Kidney epithelial cell (primary cell): ENCODE results near the gene CPLANE2. TPM values are rescaled to one million over a fixed set of nuclear protein-coding genes. Genes with fewer than 3 reads are reported as not detected.
A peak's percentile ranks its signal among the peaks of the same experiment; 100 is the strongest.

Experiments used
- DNase-seq: peaks from one replicate; pipeline ENCODE4 v3.0.0-alpha.2; 2010; ENCODE audit warnings: low read depth
- H3K27me3 ChIP-seq: 2 replicates; pipeline ENCODE4 v1.6.0; 2011; ENCODE audit warnings: low read length; ENCODE audit not compliant: control insufficient read depth, insufficient read depth
- H3K36me3 ChIP-seq: 2 replicates; pipeline ENCODE4 v1.5.1; 2011; ENCODE audit warnings: low read length; ENCODE audit not compliant: control insufficient read depth, insufficient read depth
- H3K4me3 ChIP-seq: 2 replicates; pipeline ENCODE4 v1.5.1; 2011; ENCODE audit warnings: low read depth, mild to moderate bottlenecking, control low read depth, low read length
- total RNA-seq: library from RNA; depleted of rRNA; stranded (reverse); fragments of >200 nt; gene quantifications from 2 replicates; pipeline ENCODE4 v1.2.3, GENCODE V29; 2015
- TF ChIP-seq, protein P1 (sequence below): IDR thresholded peaks from 2 replicates; pipeline ENCODE4 v1.5.1; 2011; ENCODE audit warnings: mild to moderate bottlenecking, moderate library complexity, low read length, control low read depth, inconsistent platforms; ENCODE audit not compliant: insufficient read depth, poor library complexity, severe bottlenecking

Gene CPLANE2
- total RNA-seq, 1 donor from 2014 or later = 3.5 TPM

- TF ChIP-seq, protein P1, sequence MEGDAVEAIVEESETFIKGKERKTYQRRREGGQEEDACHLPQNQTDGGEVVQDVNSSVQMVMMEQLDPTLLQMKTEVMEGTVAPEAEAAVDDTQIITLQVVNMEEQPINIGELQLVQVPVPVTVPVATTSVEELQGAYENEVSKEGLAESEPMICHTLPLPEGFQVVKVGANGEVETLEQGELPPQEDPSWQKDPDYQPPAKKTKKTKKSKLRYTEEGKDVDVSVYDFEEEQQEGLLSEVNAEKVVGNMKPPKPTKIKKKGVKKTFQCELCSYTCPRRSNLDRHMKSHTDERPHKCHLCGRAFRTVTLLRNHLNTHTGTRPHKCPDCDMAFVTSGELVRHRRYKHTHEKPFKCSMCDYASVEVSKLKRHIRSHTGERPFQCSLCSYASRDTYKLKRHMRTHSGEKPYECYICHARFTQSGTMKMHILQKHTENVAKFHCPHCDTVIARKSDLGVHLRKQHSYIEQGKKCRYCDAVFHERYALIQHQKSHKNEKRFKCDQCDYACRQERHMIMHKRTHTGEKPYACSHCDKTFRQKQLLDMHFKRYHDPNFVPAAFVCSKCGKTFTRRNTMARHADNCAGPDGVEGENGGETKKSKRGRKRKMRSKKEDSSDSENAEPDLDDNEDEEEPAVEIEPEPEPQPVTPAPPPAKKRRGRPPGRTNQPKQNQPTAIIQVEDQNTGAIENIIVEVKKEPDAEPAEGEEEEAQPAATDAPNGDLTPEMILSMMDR = no peak
- Histone ChIP-seq H3K4me3 (no peak overlapping the region), H3K27me3 (no peaks in the 10 kb centered on the region), H3K36me3 (no peaks in the 10 kb centered on the region)
- no peak for DNase-seq
Observed at GRCh38 chr1:16252912-16253311, 15.9 kb upstream of the CPLANE2 start.

- no peaks in the 10 kb centered on the region for H3K27me3 ChIP-seq
- H3K4me3 ChIP-seq = no peak overlapping the region
- peaks cover 2% of the 10 kb centered on the region for H3K36me3 ChIP-seq
- no peak for DNase-seq
- TF ChIP-seq, protein P1 = no peak
Observed at GRCh38 chr1:16251381-16251780, 14.4 kb upstream of the CPLANE2 start.

DNA sequence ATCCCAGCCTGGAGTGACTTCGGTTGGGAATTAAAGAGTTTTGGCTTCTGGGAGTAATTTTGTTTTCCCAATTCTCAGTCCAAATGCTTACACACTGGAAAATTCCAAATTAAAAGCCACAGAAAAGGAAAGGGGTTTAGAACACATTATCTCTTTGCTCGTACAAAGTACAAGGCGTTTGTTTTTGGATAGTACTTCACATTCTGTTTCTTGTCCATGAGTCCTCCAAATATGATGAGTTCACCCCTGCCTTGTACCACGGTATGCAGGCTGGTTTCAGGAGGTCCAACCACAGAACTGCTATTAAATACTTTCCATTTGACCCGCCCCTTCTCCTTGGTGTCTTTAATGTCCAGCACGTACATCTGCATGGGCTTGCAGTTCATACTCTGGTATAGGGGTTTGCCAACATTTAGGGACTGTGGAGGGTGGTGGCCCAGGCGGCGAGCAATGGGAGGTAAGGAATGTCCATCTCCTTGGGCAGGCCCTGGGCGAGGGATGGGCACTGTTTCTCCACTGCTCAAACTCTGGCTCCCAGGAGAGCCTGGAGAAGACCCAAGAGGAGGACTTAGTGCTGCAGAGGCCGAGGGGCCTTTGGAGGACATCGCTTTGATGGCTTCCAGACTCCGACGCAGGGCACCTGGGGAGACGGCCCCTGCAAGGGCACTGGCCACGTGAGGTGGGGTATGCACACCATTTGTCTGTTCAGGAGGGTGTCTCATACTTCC is 13.7 kb upstream of the CPLANE2 start:
- H3K36me3 ChIP-seq = peaks cover 2% of the 10 kb centered on the region
- no peak overlapping the region for H3K4me3 ChIP-seq
- TF ChIP-seq, protein P1 = no peak
- DNase-seq = no peak
- H3K27me3 ChIP-seq = no peaks in the 10 kb centered on the region

DNA sequence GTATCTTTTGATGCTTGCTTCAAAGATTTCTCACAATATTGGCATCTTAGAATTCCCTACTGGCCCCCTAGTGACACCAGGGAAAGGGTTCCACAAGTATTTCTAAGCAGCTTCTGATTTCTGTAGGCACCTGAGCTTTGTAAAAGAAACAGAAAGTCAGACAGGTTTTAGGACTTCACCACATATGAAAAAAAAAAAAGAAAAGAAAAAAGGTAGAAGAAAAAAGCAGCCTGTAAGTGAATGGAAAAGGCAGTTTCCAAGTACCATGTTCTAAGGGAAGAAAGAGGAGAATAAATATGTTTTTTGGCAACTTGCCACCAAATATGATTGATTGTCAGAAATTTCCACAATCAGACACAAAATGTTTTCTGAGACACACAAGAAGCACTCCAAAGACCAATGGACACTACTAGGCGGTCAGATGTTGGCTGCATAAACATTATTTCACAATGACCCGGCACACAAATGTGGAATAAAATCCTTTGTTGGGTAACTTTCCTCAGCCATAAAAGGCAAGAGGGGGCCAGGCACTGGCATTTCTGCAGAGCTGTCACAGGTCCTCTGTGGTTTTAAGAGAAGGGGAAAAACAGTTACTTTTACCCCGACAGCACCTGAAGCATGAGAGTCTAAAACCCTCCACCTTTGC is 12.7 kb upstream of the CPLANE2 start:
- no peaks in the 10 kb centered on the region for H3K27me3 ChIP-seq
- no peak overlapping the region for H3K4me3 ChIP-seq
- DNase-seq = no peak
- H3K36me3 ChIP-seq = peaks cover 2% of the 10 kb centered on the region
- TF ChIP-seq, protein P1 = no peak

- Histone ChIP-seq H3K36me3 (peaks cover 2% of the 10 kb centered on the region), H3K4me3 (no peak overlapping the region), H3K27me3 (no peaks in the 10 kb centered on the region)
- peak; percentile 75 for DNase-seq
- TF ChIP-seq, protein P1 = no peak
Observed at GRCh38 chr1:16248603-16249516, 11.9 kb upstream of the CPLANE2 start.
